WTC11 (cell line): ENCODE measurements around the gene HES5. TPM values are rescaled to one million over a fixed set of nuclear protein-coding genes. Genes with fewer than 3 reads are reported as not detected.

Experiments
- ATAC-seq: fragments of 200-7000 bp; cut with Tn5 transposase; 2 replicates; pipeline ENCODE4 v1.10.0; 2021; ENCODE audit warnings: mild to moderate bottlenecking, moderate library complexity
- CTCF ChIA-PET: fragments of 300-600 bp; sonication (Branson Sonifier 250); formaldehyde crosslinking; loops from one replicate; lab custom pipeline; 2021; ENCODE audit warnings: antibody characterized with exemption; lab: Charles Lee
- POLR2A ChIA-PET: fragments of 350-600 bp; sonication (Branson Sonifier 250); formaldehyde crosslinking; loops from one replicate; lab custom pipeline; 2021; ENCODE audit warnings: antibody characterized with exemption; lab: Charles Lee
- DNase-seq: peaks from one replicate; pipeline ENCODE4 v3.0.0; 2021; ENCODE audit warnings: low spot score
- H3K27ac Mint-ChIP-seq: 2 replicates; pipeline ENCODE4 v1.8.0; 2021; ENCODE audit warnings: mixed read lengths
- H3K27me3 Mint-ChIP-seq: 2 replicates; pipeline ENCODE4 v1.8.0; 2021; ENCODE audit warnings: low read depth, mild to moderate bottlenecking, moderate library complexity, mixed read lengths
- H3K36me3 Mint-ChIP-seq: 2 replicates; pipeline ENCODE4 v1.8.0; 2021; ENCODE audit warnings: mixed read lengths
- H3K4me1 Mint-ChIP-seq: 2 replicates; pipeline ENCODE4 v1.8.0; 2022; ENCODE audit warnings: mixed read lengths
- H3K4me3 Mint-ChIP-seq: 2 replicates; pipeline ENCODE4 v1.8.0; 2021; ENCODE audit warnings: mild to moderate bottlenecking, moderate library complexity, mixed read lengths
- H3K9me3 Mint-ChIP-seq: 2 replicates; pipeline ENCODE4 v1.8.0; 2021; ENCODE audit warnings: mixed read lengths
- CBFB ChIP-seq: sonication (generic); formaldehyde crosslinking; IDR thresholded peaks from 2 replicates; pipeline ENCODE4 v1.8.1; 2022; ENCODE audit warnings: mild to moderate bottlenecking, low read depth, missing genetic modification reagents
- ESRRA ChIP-seq: sonication (generic); formaldehyde crosslinking; IDR thresholded peaks from 2 replicates; pipeline ENCODE4 v1.8.1; 2022; ENCODE audit warnings: mild to moderate bottlenecking, missing genetic modification reagents, borderline replicate concordance
- FOXP1 ChIP-seq: sonication (generic); formaldehyde crosslinking; IDR thresholded peaks from 2 replicates; pipeline ENCODE4 v1.8.0; 2022; ENCODE audit warnings: missing genetic modification reagents, mild to moderate bottlenecking, moderate library complexity, borderline replicate concordance
- GRHL2 ChIP-seq: fragments of 250-450 bp; sonication (Bioruptor Pico); IDR thresholded peaks from 2 replicates; pipeline ENCODE4 v1.8.0; 2022; ENCODE audit warnings: mild to moderate bottlenecking, moderate library complexity; ENCODE audit not compliant: insufficient replicate concordance, severe bottlenecking
- IRF1 ChIP-seq: sonication (generic); formaldehyde crosslinking; IDR thresholded peaks from 2 replicates; pipeline ENCODE4 v1.8.0; 2023; ENCODE audit warnings: missing genetic modification reagents
- IRF2 ChIP-seq: sonication (generic); formaldehyde crosslinking; IDR thresholded peaks from 2 replicates; pipeline ENCODE4 v1.8.0; 2022; ENCODE audit warnings: low read depth, missing genetic modification reagents, borderline replicate concordance
- NFATC4 ChIP-seq: fragments of 250-450 bp; sonication (Bioruptor Pico); IDR thresholded peaks from 2 replicates; pipeline ENCODE4 v1.9.0; 2021; ENCODE audit warnings: mild to moderate bottlenecking
- RELA ChIP-seq: sonication (generic); formaldehyde crosslinking; IDR thresholded peaks from 2 replicates; pipeline ENCODE4 v1.8.1; 2022; ENCODE audit warnings: missing genetic modification reagents, mild to moderate bottlenecking, borderline replicate concordance
- SOX15 ChIP-seq: fragments of 250-450 bp; sonication (Bioruptor Pico); IDR thresholded peaks from 2 replicates; pipeline ENCODE4 v1.9.0; 2021; ENCODE audit warnings: mild to moderate bottlenecking
- ZNF121 ChIP-seq: sonication (generic); formaldehyde crosslinking; IDR thresholded peaks from 2 replicates; pipeline ENCODE4 v1.8.0; 2023; ENCODE audit warnings: missing genetic modification reagents
- ZNF138 ChIP-seq: sonication (generic); formaldehyde crosslinking; conservative IDR thresholded peaks from 2 replicates; pipeline ENCODE4 v1.8.1; 2022; ENCODE audit warnings: mild to moderate bottlenecking, moderate library complexity, missing genetic modification reagents
- ZNF219 ChIP-seq: sonication (generic); formaldehyde crosslinking; IDR thresholded peaks from 2 replicates; pipeline ENCODE4 v1.8.0; 2023; ENCODE audit warnings: missing genetic modification reagents, mild to moderate bottlenecking, borderline replicate concordance
- ZNF281 ChIP-seq: sonication (generic); formaldehyde crosslinking; IDR thresholded peaks from 2 replicates; pipeline ENCODE4 v1.8.0; 2023; ENCODE audit warnings: mild to moderate bottlenecking, missing genetic modification reagents
- ZNF416 ChIP-seq: fragments of 250-450 bp; sonication (Bioruptor Pico); IDR thresholded peaks from 2 replicates; pipeline ENCODE4 v1.9.0; 2021; ENCODE audit warnings: mild to moderate bottlenecking, inconsistent platforms
- ZNF423 ChIP-seq: fragments of 250-450 bp; sonication (Bioruptor Pico); IDR thresholded peaks from 2 replicates; pipeline ENCODE4 v2.1.2; 2022; ENCODE audit warnings: mild to moderate bottlenecking, moderate library complexity
- ZSCAN18 ChIP-seq: fragments of 250-450 bp; sonication (Bioruptor Pico); IDR thresholded peaks from 2 replicates; pipeline ENCODE4 v2.1.2; 2022; ENCODE audit warnings: mild to moderate bottlenecking, moderate library complexity
- total RNA-seq: library from RNA; stranded (reverse); gene quantifications from 3 replicates; pipeline ENCODE4 v1.2.3, GENCODE V29; 2021
- TF ChIP-seq, protein P1 (sequence below): sonication (generic); formaldehyde crosslinking; IDR thresholded peaks from 2 replicates; pipeline ENCODE4 v1.8.1; 2023; ENCODE audit warnings: mild to moderate bottlenecking, missing genetic modification reagents, borderline replicate concordance
- TF ChIP-seq, protein P2 (sequence below): fragments of 200-600 bp; IDR thresholded peaks from 2 replicates; pipeline ENCODE4 v1.8.0; 2022; ENCODE audit warnings: antibody characterized with exemption

HES5 gene
- total RNA-seq, 1 experiment from 2014 or later = not detected

- no peaks in the 10 kb centered on the region for H3K36me3 Mint-ChIP-seq
- no peaks in the 10 kb centered on the region for H3K27me3 Mint-ChIP-seq
- H3K9me3 Mint-ChIP-seq = no peaks in the 10 kb centered on the region
- peaks cover 4% of the 10 kb centered on the region; the same call in 1 of the 2 replicates for H3K4me1 Mint-ChIP-seq
- ATAC-seq (no peak), DNase-seq (no peak)
- no peak overlapping the region for H3K4me3 Mint-ChIP-seq
- CTCF ChIA-PET = interaction anchor here (1.2 kb wide), 1 partner anchor 12 kb away, joined by 3 read pairs; no protein-coding TSS in a partner anchor
- POLR2A ChIA-PET = no interaction called here
- no peak overlapping the region for H3K27ac Mint-ChIP-seq
- TF ChIP-seq ZNF219 (no peak), FOXP1 (CRISPR knock-in tag) (no peak), ZNF281 (CRISPR knock-in tag) (no peak), CBFB (CRISPR knock-in tag) (no peak), ZNF416 (CRISPR knock-in tag) (no peak), ZNF121 (CRISPR knock-in tag) (no peak), ZNF138 (CRISPR knock-in tag) (no peak), RELA (CRISPR knock-in tag) (no peak), ZSCAN18 (CRISPR knock-in tag) (no peak), ZNF423 (CRISPR knock-in tag) (no peak), SOX15 (no peak), IRF1 (CRISPR knock-in tag) (no peak), NFATC4 (CRISPR knock-in tag) (no peak), GRHL2 (CRISPR knock-in tag) (no peak), IRF2 (CRISPR knock-in tag) (no peak), ESRRA (no peak)
- TF ChIP-seq, protein P1, sequence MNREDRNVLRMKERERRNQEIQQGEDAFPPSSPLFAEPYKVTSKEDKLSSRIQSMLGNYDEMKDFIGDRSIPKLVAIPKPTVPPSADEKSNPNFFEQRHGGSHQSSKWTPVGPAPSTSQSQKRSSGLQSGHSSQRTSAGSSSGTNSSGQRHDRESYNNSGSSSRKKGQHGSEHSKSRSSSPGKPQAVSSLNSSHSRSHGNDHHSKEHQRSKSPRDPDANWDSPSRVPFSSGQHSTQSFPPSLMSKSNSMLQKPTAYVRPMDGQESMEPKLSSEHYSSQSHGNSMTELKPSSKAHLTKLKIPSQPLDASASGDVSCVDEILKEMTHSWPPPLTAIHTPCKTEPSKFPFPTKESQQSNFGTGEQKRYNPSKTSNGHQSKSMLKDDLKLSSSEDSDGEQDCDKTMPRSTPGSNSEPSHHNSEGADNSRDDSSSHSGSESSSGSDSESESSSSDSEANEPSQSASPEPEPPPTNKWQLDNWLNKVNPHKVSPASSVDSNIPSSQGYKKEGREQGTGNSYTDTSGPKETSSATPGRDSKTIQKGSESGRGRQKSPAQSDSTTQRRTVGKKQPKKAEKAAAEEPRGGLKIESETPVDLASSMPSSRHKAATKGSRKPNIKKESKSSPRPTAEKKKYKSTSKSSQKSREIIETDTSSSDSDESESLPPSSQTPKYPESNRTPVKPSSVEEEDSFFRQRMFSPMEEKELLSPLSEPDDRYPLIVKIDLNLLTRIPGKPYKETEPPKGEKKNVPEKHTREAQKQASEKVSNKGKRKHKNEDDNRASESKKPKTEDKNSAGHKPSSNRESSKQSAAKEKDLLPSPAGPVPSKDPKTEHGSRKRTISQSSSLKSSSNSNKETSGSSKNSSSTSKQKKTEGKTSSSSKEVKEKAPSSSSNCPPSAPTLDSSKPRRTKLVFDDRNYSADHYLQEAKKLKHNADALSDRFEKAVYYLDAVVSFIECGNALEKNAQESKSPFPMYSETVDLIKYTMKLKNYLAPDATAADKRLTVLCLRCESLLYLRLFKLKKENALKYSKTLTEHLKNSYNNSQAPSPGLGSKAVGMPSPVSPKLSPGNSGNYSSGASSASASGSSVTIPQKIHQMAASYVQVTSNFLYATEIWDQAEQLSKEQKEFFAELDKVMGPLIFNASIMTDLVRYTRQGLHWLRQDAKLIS (CRISPR knock-in tag) = no peak
- TF ChIP-seq, protein P2, sequence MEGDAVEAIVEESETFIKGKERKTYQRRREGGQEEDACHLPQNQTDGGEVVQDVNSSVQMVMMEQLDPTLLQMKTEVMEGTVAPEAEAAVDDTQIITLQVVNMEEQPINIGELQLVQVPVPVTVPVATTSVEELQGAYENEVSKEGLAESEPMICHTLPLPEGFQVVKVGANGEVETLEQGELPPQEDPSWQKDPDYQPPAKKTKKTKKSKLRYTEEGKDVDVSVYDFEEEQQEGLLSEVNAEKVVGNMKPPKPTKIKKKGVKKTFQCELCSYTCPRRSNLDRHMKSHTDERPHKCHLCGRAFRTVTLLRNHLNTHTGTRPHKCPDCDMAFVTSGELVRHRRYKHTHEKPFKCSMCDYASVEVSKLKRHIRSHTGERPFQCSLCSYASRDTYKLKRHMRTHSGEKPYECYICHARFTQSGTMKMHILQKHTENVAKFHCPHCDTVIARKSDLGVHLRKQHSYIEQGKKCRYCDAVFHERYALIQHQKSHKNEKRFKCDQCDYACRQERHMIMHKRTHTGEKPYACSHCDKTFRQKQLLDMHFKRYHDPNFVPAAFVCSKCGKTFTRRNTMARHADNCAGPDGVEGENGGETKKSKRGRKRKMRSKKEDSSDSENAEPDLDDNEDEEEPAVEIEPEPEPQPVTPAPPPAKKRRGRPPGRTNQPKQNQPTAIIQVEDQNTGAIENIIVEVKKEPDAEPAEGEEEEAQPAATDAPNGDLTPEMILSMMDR = no peak
These were observed 27.7 kb upstream of the HES5 start for GRCh38 chr1:2557482-2558400.
